HTERT RPE-1 (cell line): ENCODE results near the gene GTPBP3.

ENCODE experiments used
- in situ Hi-C: fragments of 300-500 bp; cut with MboI; formaldehyde crosslinking; loops from 4 replicates; pipeline ENCODE4 v1.14.3; 2020; ENCODE audit warnings: low sequenced_read_pairs

The GTPBP3 gene

DNA sequence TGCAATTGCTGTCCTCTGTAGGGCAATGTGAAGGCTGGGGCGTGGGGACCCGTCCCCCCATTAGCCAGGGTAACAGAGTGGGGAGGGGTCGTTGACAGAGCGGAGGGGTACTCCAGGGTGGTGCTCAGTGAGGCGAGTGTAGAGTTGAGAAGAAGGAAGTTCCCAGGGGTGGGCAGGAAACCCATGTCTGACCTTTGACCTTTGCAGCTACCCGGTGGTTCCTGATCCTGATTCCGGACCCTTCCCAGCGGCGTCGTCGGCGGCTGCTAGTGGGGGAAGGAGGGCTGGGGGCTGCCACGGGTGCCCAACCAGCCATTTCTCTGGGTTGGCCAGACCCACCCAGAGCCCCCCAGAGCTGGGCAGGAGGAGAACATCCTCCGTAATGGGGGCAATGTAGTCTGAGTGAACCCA lies 41.9 kb downstream of the GTPBP3 start:
- in situ Hi-C loops: no loop called here

DNA sequence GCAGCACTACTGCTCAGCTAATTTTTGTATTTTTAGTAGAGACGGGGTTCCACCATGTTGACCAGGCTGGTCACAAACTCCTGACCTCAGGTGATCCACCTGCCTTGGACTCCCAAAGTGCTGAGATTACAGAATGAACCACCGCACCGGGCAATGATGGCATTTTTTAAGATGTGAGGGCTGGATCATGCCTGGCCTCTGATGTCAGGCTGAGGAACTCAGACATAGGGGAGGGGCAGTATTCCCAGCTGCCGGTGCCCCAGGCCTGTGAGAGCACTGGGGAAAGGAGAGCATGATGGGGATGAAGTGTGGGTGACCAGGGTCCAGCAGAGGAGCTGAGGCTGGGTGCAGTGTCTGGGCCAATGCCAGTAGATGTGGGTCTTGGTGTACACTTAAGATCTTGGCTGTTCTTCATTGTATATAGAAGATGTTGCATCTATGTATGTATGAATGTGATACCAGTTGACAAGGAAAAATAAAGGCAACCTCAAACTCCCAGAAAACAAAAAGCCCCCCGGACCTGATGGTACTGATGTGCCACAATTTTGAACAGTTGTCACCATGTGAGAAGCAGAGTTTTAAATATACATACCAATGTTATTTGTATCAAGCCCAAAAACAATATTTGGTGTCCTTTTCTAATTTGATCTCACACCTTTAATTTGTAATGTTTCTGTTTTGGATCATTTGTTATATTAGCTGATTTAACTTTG lies 43.2 kb downstream of the GTPBP3 start:
- in situ Hi-C loops: no loop called here

DNA sequence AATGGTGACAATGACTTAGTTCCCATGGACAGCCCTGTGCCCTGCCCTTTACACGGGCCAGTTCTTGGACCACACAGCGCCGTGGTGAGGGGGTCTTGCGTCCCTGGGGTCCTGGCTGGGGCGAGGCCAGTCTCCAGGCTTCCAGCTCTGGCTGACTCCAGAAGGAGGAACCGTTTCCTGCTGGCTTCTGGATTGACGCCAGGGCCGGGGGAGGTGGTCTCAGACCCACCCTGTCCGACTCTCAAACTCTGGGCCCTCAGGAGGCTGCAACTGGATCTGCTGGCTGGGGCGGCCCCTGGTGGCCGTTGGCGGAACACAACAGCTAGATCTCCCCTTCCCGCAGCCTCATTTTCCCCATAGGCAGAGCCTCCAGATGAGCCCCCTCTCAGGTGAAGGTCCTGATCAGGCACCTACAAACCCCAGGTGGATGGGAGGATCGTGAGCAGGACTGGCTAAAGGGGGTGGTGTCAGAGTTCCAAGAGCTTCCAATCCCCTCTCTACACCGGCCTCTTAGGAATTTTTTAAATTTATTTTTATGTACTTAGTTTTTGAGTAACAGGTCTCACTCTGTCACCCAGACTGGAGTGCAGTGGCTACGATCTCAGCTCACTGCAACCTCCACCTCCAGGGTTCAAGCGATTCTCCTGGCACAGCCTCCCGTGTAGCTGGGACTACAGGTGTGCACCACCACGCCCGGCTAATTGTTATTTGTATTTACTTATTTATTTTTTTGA lies 48.7 kb downstream of the GTPBP3 start:
- in situ Hi-C loops: no loop called here

DNA sequence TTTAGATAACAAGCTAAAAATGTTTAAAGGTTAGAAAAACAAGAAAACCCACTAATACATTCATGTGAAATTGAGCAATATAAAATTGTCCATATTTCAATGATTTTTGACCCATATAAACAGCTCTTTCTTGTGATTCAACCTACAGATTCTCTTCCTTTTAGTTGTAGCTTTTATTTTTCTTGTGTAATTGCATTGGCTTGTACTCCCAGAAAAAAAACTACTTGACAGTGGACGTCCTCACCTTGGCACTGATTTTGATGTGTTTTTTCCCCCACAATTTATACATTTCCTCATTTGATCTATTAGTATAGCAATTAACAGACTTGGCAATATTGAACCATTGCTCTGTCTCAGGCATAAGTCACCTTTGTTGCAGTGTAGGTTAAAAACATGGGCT lies 51.9 kb downstream of the GTPBP3 start:
- in situ Hi-C loops: no loop called here

DNA sequence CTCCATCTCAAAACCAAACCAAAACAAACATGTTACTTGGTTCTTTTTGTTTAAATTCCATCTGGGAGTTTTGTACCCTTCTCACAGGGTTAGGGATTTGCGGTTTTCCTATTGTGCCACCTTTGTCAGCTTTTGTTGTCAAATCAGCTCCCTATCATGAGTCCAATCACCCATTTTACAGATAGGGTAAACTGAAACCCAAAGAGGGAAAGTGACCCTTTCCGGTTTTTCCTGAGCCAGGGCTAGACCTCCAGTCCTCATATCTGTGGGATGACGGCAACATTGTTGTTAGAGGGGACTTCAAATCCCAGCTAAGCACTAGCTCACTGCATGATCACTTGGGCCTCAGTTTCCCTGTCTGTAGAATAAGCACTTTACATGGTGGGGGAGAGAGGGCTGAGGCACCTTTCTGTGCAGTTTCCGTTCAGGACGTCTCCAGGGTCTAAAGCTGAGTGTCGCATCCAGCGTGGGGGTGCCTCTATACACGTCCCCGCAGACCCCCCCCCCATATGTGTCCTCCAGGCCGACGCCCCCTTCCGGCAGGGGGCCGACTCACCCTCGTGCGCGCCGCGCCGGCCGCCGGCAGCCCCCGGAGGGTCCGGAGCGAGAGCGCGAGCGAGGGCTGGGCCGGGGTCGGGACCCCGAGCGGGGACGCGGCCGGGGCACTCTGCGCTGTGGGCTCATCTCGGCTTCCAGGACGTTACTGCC lies 52.8 kb downstream of the GTPBP3 start:
- in situ Hi-C loops: no loop called here

DNA sequence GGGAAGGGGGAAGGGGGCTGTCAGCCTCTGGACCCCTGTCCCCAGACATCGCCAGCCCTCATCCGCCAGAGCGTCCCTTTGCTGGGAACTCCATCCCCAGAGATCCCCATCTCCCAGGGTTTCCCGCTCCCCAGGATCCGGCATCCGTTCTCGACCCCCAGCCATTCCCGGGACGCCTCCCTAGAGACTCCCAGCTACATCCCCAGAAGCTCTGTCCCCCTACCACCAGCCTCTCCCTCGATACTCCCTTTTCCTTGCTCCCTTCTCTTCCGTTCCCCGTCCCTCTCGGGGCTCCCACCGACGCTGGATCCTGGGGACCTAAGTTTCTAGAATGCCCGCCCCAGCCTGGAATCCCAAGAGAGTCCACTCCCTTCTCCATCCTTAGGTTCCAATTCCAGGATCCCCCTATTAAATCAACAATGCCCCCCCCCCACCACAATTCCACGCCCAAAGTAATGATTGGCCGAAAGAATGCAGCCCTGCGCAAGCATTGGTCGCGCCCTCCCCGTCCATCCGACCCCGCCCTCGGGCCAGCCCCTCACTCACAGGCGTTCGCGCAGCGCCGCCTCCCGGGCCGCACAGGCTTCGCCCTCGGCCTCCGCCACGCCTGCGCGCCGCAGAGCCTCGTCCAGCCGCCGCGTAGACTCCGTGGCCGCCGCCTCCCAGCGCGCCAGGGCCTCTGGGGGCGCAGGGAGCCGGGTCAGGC lies 53.5 kb downstream of the GTPBP3 start:
- in situ Hi-C loops: no loop called here

DNA sequence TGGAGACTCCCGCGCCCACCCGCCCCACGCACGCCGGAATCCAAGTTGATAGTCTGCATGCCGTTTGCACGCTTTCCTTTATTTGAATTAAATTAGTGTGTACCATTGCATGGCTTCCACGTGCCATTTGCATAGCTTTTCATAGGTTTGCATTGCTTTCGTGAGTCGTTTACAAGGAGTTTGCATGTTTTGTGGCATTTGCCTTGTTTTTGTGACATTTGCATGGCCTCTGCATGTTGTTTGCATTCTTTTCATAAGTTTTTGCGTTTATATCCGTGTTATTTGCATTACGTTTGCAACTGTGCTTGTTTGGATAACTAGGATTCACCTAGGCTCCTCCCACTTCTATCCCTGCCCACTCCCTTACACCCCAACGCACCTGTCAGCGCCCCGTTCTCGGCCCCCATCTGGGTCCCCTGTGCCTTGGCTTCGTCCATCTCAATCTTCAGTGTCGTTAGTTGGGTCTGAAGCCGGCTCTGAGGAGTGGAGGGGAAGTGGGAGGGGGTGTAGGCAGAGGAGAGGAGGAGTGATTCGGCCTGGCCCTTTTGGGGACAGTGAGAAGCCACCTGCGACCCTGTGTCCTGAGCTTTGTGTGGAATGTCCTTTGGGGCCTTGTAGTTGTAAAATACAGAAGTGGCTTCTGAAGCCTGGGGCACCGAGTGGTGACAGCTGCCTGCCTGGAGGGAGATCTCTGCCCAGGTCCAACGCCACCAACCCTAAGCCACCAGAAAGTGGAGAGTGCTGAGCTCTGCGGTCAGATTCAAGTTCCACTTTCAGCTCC lies 54.2 kb downstream of the GTPBP3 start:
- in situ Hi-C loops: no loop called here
